ENCODE measurements around the gene ERLEC1.

DNA sequence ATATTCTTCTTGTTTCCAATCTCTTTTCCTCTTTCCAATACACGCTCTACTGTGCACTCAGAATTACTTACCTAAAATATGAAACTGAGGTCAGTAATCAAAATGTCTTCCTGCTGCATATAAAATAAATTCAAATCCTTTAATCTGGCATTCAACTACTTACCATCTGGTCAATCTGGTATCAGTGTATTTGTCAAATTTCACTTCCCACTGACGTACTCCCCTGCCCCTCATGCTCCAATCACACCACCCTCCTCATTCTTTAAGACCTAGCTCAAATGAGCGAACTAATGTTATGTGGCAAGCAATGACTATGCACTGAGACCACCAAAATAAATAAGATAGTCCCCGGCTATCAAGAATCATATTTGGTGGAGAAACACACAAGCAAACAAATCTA is 6.8 kb upstream of the ERLEC1 start:
- no peak for TF ChIP-seq CEBPB (IDR thresholded peaks at IDR 0.05; ENCODE audit: low read depth, low read length)
- TF ChIP-seq USF2 (IDR thresholded peaks at IDR 0.05; ENCODE audit: low read depth, low read length) = no peak
- no peak for TF ChIP-seq POLR2A (IDR thresholded peaks at IDR 0.05; ENCODE audit: low read depth, low read length)
- no peak for TF ChIP-seq RAD21 (IDR thresholded peaks at IDR 0.05; ENCODE audit: low read length)
- TF ChIP-seq, protein P1, sequence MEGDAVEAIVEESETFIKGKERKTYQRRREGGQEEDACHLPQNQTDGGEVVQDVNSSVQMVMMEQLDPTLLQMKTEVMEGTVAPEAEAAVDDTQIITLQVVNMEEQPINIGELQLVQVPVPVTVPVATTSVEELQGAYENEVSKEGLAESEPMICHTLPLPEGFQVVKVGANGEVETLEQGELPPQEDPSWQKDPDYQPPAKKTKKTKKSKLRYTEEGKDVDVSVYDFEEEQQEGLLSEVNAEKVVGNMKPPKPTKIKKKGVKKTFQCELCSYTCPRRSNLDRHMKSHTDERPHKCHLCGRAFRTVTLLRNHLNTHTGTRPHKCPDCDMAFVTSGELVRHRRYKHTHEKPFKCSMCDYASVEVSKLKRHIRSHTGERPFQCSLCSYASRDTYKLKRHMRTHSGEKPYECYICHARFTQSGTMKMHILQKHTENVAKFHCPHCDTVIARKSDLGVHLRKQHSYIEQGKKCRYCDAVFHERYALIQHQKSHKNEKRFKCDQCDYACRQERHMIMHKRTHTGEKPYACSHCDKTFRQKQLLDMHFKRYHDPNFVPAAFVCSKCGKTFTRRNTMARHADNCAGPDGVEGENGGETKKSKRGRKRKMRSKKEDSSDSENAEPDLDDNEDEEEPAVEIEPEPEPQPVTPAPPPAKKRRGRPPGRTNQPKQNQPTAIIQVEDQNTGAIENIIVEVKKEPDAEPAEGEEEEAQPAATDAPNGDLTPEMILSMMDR (conservative IDR thresholded peaks at IDR 0.05; ENCODE audit: low read depth, low read length) = no peak
- TF ChIP-seq BHLHE40 (IDR thresholded peaks at IDR 0.05; ENCODE audit: low read depth, low read length) = no peak
- TF ChIP-seq MAZ (IDR thresholded peaks at IDR 0.05; ENCODE audit: borderline replicate concordance, low read depth, low read length) = no peak
- TF ChIP-seq SMC3 (IDR thresholded peaks at IDR 0.05; ENCODE audit: low read depth, low read length) = no peak
- TF ChIP-seq MAFK (IDR thresholded peaks at IDR 0.05; ENCODE audit: low read depth, low read length) = no peak
- TF ChIP-seq RFX5 (IDR thresholded peaks at IDR 0.05; ENCODE audit: low read depth, low read length) = no peak
